ENCODE data around the gene SLC24A4.

Gene SLC24A4

GRCh38 chr14:92497391-92497790, 174.4 kb downstream of the SLC24A4 start:
- H3K36me3 ChIP-seq (replicated peaks) = no peaks in the 10 kb centered on the region
- H3K27me3 ChIP-seq (replicated peaks) = no peaks in the 10 kb centered on the region
- H3K4me3 ChIP-seq (ENCODE audit: low read depth, low read length) = no peak overlapping the region
- in situ Hi-C loops (cut with HindIII; ENCODE audit: low pct_ligation_motif_present, low sequenced_read_pairs) = no loop called here
- DNase-seq = no peak
- TF ChIP-seq, protein P1, sequence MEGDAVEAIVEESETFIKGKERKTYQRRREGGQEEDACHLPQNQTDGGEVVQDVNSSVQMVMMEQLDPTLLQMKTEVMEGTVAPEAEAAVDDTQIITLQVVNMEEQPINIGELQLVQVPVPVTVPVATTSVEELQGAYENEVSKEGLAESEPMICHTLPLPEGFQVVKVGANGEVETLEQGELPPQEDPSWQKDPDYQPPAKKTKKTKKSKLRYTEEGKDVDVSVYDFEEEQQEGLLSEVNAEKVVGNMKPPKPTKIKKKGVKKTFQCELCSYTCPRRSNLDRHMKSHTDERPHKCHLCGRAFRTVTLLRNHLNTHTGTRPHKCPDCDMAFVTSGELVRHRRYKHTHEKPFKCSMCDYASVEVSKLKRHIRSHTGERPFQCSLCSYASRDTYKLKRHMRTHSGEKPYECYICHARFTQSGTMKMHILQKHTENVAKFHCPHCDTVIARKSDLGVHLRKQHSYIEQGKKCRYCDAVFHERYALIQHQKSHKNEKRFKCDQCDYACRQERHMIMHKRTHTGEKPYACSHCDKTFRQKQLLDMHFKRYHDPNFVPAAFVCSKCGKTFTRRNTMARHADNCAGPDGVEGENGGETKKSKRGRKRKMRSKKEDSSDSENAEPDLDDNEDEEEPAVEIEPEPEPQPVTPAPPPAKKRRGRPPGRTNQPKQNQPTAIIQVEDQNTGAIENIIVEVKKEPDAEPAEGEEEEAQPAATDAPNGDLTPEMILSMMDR (IDR thresholded peaks at IDR 0.05; ENCODE audit: low read depth, low read length, missing control alignments) = no peak
- no peak overlapping the region for H3K27ac ChIP-seq

GRCh38 chr14:92499234-92499633, 176.3 kb downstream of the SLC24A4 start:
- in situ Hi-C loops (cut with HindIII; ENCODE audit: low pct_ligation_motif_present, low sequenced_read_pairs) = no loop called here
- no peak for DNase-seq
- no peak overlapping the region for H3K27ac ChIP-seq
- H3K4me3 ChIP-seq (ENCODE audit: low read depth, low read length) = no peak overlapping the region
- H3K27me3 ChIP-seq (replicated peaks) = no peaks in the 10 kb centered on the region
- no peaks in the 10 kb centered on the region for H3K36me3 ChIP-seq (replicated peaks)
- TF ChIP-seq, protein P1 (IDR thresholded peaks at IDR 0.05; ENCODE audit: low read depth, low read length, missing control alignments) = no peak

DNA sequence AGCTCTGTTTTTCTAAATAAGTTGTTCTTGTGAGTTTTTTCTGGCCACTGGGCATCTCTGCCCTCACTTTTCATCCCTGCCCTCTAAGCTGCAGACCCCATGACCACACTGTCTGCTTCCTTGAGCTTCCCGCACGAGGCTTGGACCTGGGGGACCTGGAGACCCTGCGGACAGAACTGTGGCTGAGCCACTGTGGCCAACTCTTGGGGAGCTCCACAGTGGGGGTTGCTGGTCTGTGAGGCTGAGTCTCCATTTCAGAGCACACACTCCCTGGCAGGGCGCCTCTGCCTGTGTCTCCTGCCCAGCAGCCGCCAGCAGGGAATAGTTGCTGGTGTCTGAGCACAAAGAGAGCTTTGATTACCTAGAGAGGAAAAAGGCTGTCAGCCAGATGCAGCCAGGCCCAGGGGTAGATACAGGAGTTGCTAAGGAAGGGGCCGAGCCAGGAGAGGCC, 177.6 kb downstream of the SLC24A4 start:
- TF ChIP-seq, protein P1 (IDR thresholded peaks at IDR 0.05; ENCODE audit: low read depth, low read length, missing control alignments) = no peak
- H3K36me3 ChIP-seq (replicated peaks) = no peaks in the 10 kb centered on the region
- in situ Hi-C loops (cut with HindIII; ENCODE audit: low pct_ligation_motif_present, low sequenced_read_pairs) = no loop called here
- DNase-seq = no peak
- H3K27me3 ChIP-seq (replicated peaks) = no peaks in the 10 kb centered on the region
- H3K27ac ChIP-seq = no peak overlapping the region
- no peak overlapping the region for H3K4me3 ChIP-seq (ENCODE audit: low read depth, low read length)

DNA sequence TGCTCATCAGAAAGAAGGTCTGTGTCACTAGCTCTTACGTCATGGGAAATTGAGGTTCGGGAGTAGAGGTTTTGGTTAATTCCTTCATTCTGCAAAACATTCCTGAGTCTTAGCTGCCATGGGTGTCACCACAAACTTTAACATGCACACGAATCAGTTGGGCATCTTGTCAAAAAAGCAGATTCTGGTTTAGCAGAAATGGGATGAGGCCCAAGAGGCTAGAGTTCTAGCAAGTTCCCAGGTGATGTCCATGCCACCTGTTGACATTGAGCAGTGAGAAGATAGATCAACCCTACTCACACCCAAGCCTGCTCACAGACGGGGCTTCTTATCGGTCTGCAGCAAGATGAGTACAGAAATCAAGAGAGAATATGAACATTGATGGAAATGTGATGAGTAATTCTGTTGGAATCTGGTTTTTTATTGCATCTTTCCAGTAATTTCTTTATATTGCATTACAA, 179.0 kb downstream of the SLC24A4 start:
- TF ChIP-seq, protein P1 (IDR thresholded peaks at IDR 0.05; ENCODE audit: low read depth, low read length, missing control alignments) = no peak
- in situ Hi-C loops (cut with HindIII; ENCODE audit: low pct_ligation_motif_present, low sequenced_read_pairs) = no loop called here

DNA sequence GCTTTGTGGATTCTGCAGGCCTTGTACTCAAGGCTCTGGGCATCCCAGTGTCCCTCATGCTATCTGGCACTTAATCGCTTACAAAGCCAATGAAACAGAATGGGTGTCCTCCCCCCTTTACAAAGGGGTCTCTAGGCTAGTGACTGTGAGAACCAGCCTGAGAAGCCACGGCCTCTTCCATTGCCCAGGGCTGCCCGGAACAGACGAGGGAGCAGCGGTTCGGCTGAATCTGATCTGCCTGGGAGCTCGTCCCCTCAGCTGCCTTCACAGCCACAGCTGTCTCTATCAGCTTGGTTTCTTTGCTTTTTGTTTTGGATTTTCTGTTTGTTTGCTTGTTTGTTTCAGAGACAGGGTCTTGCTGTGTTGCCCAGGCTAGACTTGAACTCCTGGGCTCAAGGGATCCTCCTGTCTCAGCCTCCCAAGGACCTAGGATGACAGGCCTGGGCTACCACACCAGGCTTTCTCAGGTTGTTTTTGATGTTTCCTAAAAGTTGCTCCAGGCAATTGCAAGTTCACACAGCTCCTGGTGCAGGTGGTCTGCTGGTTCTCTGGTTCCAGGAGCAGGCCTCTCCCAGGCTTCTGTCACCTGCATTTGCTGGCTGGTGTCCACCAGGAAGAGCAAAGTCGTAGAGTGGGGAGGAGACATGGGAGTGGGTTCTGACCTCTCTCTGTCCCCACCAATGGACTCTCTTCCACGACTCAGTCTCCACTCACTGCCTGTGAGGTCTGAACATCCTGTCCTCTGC, 179.7 kb downstream of the SLC24A4 start:
- peak overlapping the region; percentile 58 for H3K27ac ChIP-seq
- TF ChIP-seq, protein P1 (IDR thresholded peaks at IDR 0.05; ENCODE audit: low read depth, low read length, missing control alignments) = no peak
- no peaks in the 10 kb centered on the region for H3K27me3 ChIP-seq (replicated peaks)
- in situ Hi-C loops (cut with HindIII; ENCODE audit: low pct_ligation_motif_present, low sequenced_read_pairs) = no loop called here
- no peak overlapping the region for H3K4me3 ChIP-seq (ENCODE audit: low read depth, low read length)
- no peaks in the 10 kb centered on the region for H3K36me3 ChIP-seq (replicated peaks)
- no peak for DNase-seq

More for the DNA sequence above, 179.0 kb downstream of the SLC24A4 start:
- H3K4me3 ChIP-seq (ENCODE audit: low read depth, low read length) = no peak overlapping the region
- no peaks in the 10 kb centered on the region for H3K36me3 ChIP-seq (replicated peaks)
- peak; percentile 61 for DNase-seq
- no peaks in the 10 kb centered on the region for H3K27me3 ChIP-seq (replicated peaks)
- peak overlapping the region; percentile 58 for H3K27ac ChIP-seq

Measured in brain microvascular endothelial cell (primary cell).